HEK293T (cell line): Measurements from ENCODE around the gene CNRIP1.

ENCODE experiments used
- HDGF ChIP-seq: fragments of 450-650 bp; IDR thresholded peaks from 2 replicates; pipeline ENCODE4 v1.6.1; 2017; ENCODE audit warnings: antibody characterized with exemption, borderline replicate concordance
- PKNOX1 ChIP-seq: fragments of 450-650 bp; IDR thresholded peaks from 2 replicates; pipeline ENCODE4 v1.6.1; 2016
- ZNF384 ChIP-seq: fragments of 450-650 bp; IDR thresholded peaks from 2 replicates; pipeline ENCODE4 v1.6.1; 2016

DNA sequence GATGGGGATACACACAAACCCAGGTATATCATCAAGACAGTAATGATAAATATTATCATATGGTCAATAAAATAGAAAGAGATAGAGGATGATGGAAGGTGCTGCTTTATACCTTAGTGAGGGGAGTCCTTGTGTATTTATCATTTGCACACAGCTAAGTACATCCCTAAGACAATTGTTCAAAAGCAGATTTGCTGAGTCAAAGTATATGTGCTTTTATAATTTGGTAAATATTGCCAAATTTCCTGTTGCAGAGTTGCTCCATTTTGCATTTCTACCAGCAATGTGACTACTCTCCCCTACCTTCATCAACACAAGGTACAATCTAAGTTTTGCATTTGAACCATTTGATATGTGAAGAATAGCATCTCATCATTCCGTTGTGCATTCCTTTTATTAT lies 22.7 kb upstream of the CNRIP1 start:
- TF ChIP-seq HDGF (no peak), PKNOX1 (no peak), ZNF384 (no peak)
